Astrocyte of the cerebellum (primary cell): Measurements from ENCODE around the gene CCL4.

Experiments used
- DNase-seq: peaks from one replicate; pipeline ENCODE4 v3.0.0-alpha.2; 2011; ENCODE audit warnings: low read depth
- H3K4me3 ChIP-seq: 2 replicates; pipeline ENCODE4 v1.5.1; 2011; ENCODE audit warnings: mild to moderate bottlenecking, low read depth, low read length, moderate library complexity
- CTCF ChIP-seq: IDR thresholded peaks from 2 replicates; pipeline ENCODE4 v1.5.1; 2012; ENCODE audit warnings: low read length, low read depth, moderate library complexity, mild to moderate bottlenecking; ENCODE audit errors: missing control alignments
- in situ Hi-C: cut with HindIII; loops from 2 replicates; pipeline ENCODE4 v1.10.0; 2017; ENCODE audit warnings: low sequenced_read_pairs

CCL4 gene

DNA sequence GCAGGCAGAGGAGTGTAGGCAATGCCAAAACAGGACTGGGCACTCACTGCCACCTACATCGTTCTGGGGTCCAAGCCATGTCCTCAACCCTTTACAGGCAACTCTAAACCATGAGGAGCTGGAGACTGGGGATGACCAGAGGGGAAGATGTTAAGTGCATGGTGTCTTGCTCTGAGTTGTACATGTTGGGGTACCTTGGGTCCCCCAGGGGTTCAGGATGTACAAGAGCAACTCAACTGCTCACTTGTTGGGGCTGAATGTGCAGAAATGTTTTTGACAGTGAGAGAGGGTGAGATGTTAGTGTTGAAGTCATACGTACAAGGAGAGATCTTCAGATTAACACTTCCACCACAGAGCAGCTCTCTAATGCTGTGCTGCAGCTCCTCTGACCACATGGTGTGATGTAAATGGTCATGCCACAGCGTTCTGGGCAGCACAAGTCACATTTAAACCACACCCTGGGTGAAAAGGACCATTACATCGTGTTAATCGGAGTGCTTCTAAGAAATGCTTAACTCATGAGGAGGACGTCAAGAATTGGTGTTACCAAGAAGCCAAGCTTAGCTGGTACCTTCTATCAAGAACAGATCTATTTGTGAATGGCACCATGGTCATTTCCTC, 37.2 kb upstream of the CCL4 start:
- no peak overlapping the region for H3K4me3 ChIP-seq
- no peak for TF ChIP-seq CTCF
- no peak for DNase-seq
- in situ Hi-C loops = no loop called here

DNA sequence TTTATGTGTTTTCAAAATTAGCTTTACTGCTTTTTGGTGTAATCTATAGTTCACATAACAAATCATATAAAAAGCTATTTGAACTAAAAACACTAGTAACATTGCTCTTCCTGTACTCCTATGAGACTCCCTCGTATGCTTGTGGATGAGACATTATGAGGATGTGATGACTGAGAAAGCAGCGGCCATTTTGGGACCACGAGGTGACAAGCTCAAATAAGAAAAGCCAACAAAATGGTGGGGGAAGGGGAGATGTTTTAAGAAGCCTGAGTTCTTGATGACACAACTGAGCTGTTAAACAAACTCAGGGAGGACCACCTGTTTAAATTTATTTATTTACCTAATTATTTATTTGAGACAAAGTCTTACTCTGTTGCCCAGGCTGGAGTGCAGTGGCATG, 35.1 kb upstream of the CCL4 start:
- H3K4me3 ChIP-seq = no peak overlapping the region
- no peak for DNase-seq
- in situ Hi-C loops = no loop called here
- TF ChIP-seq CTCF = no peak

GRCh38 chr17:36069136-36069535, 34.5 kb upstream of the CCL4 start:
- in situ Hi-C loops = no loop called here
- no peak for TF ChIP-seq CTCF
- DNase-seq = no peak
- H3K4me3 ChIP-seq = no peak overlapping the region

GRCh38 chr17:36070427-36070826, 33.2 kb upstream of the CCL4 start:
- no peak overlapping the region for H3K4me3 ChIP-seq
- TF ChIP-seq CTCF = no peak
- no peak for DNase-seq
- in situ Hi-C loops = no loop called here

DNA sequence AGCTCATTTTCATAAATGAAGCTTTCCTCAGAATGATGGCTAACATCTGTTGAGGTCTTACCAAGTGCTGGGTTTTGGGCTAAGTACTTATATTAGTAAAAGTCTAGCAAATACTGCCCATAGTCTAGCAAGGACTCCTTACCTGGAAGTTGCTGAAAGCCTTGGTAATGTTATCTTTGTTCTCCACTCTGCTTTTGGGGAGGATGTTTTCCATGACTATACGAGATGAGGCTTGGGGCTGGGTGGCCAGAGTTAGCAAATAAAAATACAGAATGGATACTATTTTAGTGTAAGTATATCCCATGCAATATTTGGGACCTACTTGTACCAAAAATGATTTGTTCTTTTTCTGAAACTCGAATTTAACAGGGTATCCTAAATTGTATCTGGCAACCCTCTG, 31.9 kb upstream of the CCL4 start:
- H3K4me3 ChIP-seq = no peak overlapping the region
- in situ Hi-C loops = no loop called here
- TF ChIP-seq CTCF = no peak
- no peak for DNase-seq

- peak; percentile 43 for TF ChIP-seq CTCF
- in situ Hi-C loops = no loop called here
- H3K4me3 ChIP-seq = no peak overlapping the region
- no peak for DNase-seq
These were observed 31.1 kb upstream of the CCL4 start for GRCh38 chr17:36072431-36073121.
